ENCODE measurements around the gene FMN2.

DNA sequence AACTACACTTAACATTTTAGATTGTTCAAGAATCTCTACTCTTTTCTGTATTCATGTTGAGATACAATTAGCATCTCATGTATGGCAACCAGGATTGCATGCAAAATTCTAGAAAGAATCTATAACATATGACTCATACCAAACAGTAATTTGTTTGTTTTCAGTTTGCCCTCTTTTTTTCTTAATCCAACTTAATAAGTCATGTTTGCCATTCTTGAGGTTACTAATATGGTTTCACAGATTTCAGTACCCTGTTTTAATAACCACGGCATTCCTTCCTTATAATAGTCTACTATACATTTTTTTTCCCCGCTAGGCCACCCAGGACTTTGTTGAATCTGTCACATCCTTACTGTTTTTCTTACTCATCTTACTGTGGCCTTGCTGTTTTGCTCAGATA lies 140.8 kb downstream of the FMN2 start:
- TF ChIP-seq EP300 (IDR thresholded peaks at IDR 0.05): no peak
- TF ChIP-seq, protein P1, sequence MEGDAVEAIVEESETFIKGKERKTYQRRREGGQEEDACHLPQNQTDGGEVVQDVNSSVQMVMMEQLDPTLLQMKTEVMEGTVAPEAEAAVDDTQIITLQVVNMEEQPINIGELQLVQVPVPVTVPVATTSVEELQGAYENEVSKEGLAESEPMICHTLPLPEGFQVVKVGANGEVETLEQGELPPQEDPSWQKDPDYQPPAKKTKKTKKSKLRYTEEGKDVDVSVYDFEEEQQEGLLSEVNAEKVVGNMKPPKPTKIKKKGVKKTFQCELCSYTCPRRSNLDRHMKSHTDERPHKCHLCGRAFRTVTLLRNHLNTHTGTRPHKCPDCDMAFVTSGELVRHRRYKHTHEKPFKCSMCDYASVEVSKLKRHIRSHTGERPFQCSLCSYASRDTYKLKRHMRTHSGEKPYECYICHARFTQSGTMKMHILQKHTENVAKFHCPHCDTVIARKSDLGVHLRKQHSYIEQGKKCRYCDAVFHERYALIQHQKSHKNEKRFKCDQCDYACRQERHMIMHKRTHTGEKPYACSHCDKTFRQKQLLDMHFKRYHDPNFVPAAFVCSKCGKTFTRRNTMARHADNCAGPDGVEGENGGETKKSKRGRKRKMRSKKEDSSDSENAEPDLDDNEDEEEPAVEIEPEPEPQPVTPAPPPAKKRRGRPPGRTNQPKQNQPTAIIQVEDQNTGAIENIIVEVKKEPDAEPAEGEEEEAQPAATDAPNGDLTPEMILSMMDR (IDR thresholded peaks at IDR 0.05): no peak
